HFF-Myc (cell line): ENCODE data around the gene SNRNP200.

Experiments
- DNase-seq: peaks from one replicate; pipeline ENCODE4 v3.0.0-alpha.2; 2011; ENCODE audit warnings: low read depth; ENCODE audit errors: extremely low read depth
- H3K4me3 ChIP-seq: replicated peaks from 2 replicates; pipeline ENCODE4 v1.5.1; 2011; ENCODE audit warnings: low read depth, mild to moderate bottlenecking, control low read depth, low read length
- CTCF ChIP-seq: IDR thresholded peaks from 2 replicates; pipeline ENCODE4 v1.5.1; 2012; ENCODE audit warnings: mild to moderate bottlenecking, low read depth, low read length, control low read depth; ENCODE audit errors: missing control alignments

SNRNP200 gene

GRCh38 chr2:96231316-96231715 lies 74.0 kb downstream of the SNRNP200 start:
- no peak for TF ChIP-seq CTCF
- DNase-seq = no peak
- H3K4me3 ChIP-seq = no peak overlapping the region

- no peak for DNase-seq
- no peak for TF ChIP-seq CTCF
- H3K4me3 ChIP-seq = no peak overlapping the region
These were observed 80.3 kb downstream of the SNRNP200 start for GRCh38 chr2:96225016-96225533.
